HCT116 (cell line): Measurements from ENCODE around the gene ZSWIM8. TPM values are rescaled to one million over a fixed set of nuclear protein-coding genes. Genes with fewer than 3 reads are reported as not detected.

Experiments used
- ATAC-seq: fragments of 200-7000 bp; cut with Tn5 transposase; 2 replicates; pipeline ENCODE4 v1.9.1; 2020; ENCODE audit warnings: mild to moderate bottlenecking, moderate library complexity
- BruUV-seq: library from RNA; stranded (reverse); fragments of 400-500 nt; replicated peaks from 2 replicates; lab custom pipeline; 2021; lab: Mats Ljungman, UMichigan
- CTCF ChIA-PET: fragments of 300-600 bp; sonication (Branson Sonifier 250); formaldehyde crosslinking; loops from one replicate; lab custom pipeline; 2021; ENCODE audit warnings: antibody characterized with exemption; lab: Charles Lee
- POLR2A ChIA-PET: fragments of 300-600, 350-600 bp; sonication (Branson Sonifier 250); formaldehyde crosslinking; loops from one replicate; lab custom pipeline; 2021; ENCODE audit warnings: antibody characterized with exemption; lab: Charles Lee
- RAD21 ChIA-PET, 2 experiments: fragments of 300-600 bp; sonication (Branson Sonifier 250); formaldehyde crosslinking; loops; one replicate each; lab custom pipeline; 2023; ENCODE audit warnings: low total read pairs in 2 of 2; ENCODE audit not compliant: uncharacterized antibody in 2 of 2, unreplicated experiment in 2 of 2, low non-redundant PET in 1 of 2; lab: Charles Lee
- DNase-seq: peaks from one replicate; pipeline ENCODE4 v3.0.0-alpha.2; 2010; ENCODE audit warnings: low read depth, low spot score
- H2AFZ ChIP-seq: fragments of 200-600 bp; shearing (Covaris generic), sonication (generic); 2 replicates; pipeline ENCODE4 v1.6.1; 2017; ENCODE audit warnings: low read depth, mixed run types, mixed read lengths, antibody characterized with exemption, low read length; ENCODE audit not compliant: poor library complexity, severe bottlenecking
- H3K27ac ChIP-seq: 2 replicates; pipeline ENCODE4 v1.5.1; 2012; ENCODE audit warnings: low read depth, low read length
- H3K27me3 ChIP-seq: fragments of 200-600 bp; sonication (generic); 2 replicates; pipeline ENCODE4 v1.6.1; 2016; ENCODE audit warnings: mixed run types, low read length, mixed read lengths; ENCODE audit not compliant: insufficient read depth
- H3K36me3 ChIP-seq, 2 experiments: fragments of 200-500 bp in 1 of 2; fragments of 200-600 bp in 1 of 2; sonication (Bioruptor generic) in 1 of 2; sonication (generic) in 1 of 2; 2 replicates each; pipeline versions ENCODE4 v1.5.1 to v1.6.1; 2014 to 2016; ENCODE audit warnings: low read length in 2 of 2, inconsistent platforms in 1 of 2, mixed read lengths in 1 of 2, mixed run types in 1 of 2; ENCODE audit not compliant: insufficient read depth in 2 of 2, control insufficient read depth in 1 of 2
- H3K4me1 ChIP-seq, 2 experiments: fragments of 200-600 bp in 1 of 2; sonication (generic) in 1 of 2; 2 replicates each; pipeline versions ENCODE4 v1.5.1 to v1.6.1; 2012 to 2017; ENCODE audit warnings: low read length in 2 of 2, inconsistent platforms in 1 of 2, mild to moderate bottlenecking in 1 of 2, mixed read lengths in 1 of 2, mixed run types in 1 of 2, moderate library complexity in 1 of 2; ENCODE audit not compliant: insufficient read depth in 2 of 2, control insufficient read depth in 1 of 2
- H3K4me2 ChIP-seq: fragments of 200-600 bp; sonication (generic); 2 replicates; pipeline ENCODE4 v1.6.1; 2017; ENCODE audit warnings: mixed run types, low read length, mixed read lengths
- H3K4me3 ChIP-seq, 2 experiments: fragments of 200-600 bp in 1 of 2; sonication (generic) in 1 of 2; replicated peaks in 1 of 2; 2 replicates each; pipeline ENCODE4 v1.5.1; 2011 to 2016; ENCODE audit warnings: low read length in 2 of 2, control low read depth in 1 of 2, low read depth in 1 of 2, mild to moderate bottlenecking in 1 of 2, mixed read lengths in 1 of 2, mixed run types in 1 of 2
- H3K79me2 ChIP-seq: fragments of 200-600 bp; sonication (generic); 2 replicates; pipeline ENCODE4 v1.6.1; 2017; ENCODE audit warnings: mild to moderate bottlenecking, mixed run types, low read length, moderate library complexity, mixed read lengths; ENCODE audit not compliant: insufficient read depth
- H3K9ac ChIP-seq: fragments of 200-600 bp; sonication (generic); 2 replicates; pipeline ENCODE4 v1.6.1; 2016; ENCODE audit warnings: low read length, mixed read lengths
- H3K9me2 ChIP-seq: fragments of 200-600 bp; sonication (generic), shearing (Covaris generic); 2 replicates; pipeline ENCODE4 v1.6.1; 2017; ENCODE audit warnings: mixed run types, mild to moderate bottlenecking, moderate library complexity; ENCODE audit not compliant: insufficient read depth
- H3K9me3 ChIP-seq, 2 experiments: fragments of 200-500 bp in 1 of 2; fragments of 200-600 bp in 1 of 2; sonication (Bioruptor generic) in 1 of 2; sonication (generic) in 1 of 2; 2 replicates each; pipeline ENCODE4 v1.6.1; 2014 to 2017; ENCODE audit warnings: low read length in 2 of 2, mixed read lengths in 2 of 2, inconsistent platforms in 1 of 2, low read depth in 1 of 2, mild to moderate bottlenecking in 1 of 2, mixed run types in 1 of 2, moderate library complexity in 1 of 2; ENCODE audit not compliant: control insufficient read depth in 1 of 2, insufficient read depth in 1 of 2
- H4K20me1 ChIP-seq: fragments of 200-600 bp; sonication (generic), shearing (Covaris generic); 2 replicates; pipeline ENCODE4 v1.6.1; 2017; ENCODE audit warnings: mixed run types, mild to moderate bottlenecking, moderate library complexity; ENCODE audit not compliant: insufficient read depth
- CBX3 ChIP-seq: IDR thresholded peaks from 2 replicates; pipeline ENCODE4 v1.6.1; 2012; ENCODE audit warnings: low read depth
- CEBPB ChIP-seq: IDR thresholded peaks from 2 replicates; pipeline ENCODE4 v1.6.1; 2012; ENCODE audit warnings: low read depth
- EGR1 ChIP-seq: IDR thresholded peaks from 2 replicates; pipeline ENCODE4 v1.6.1; 2012; ENCODE audit warnings: low read depth
- ELF1 ChIP-seq: IDR thresholded peaks from 2 replicates; pipeline ENCODE4 v1.6.1; 2012; ENCODE audit warnings: low read depth, borderline replicate concordance
- EZH2 ChIP-seq: fragments of 200-600 bp; sonication (generic); IDR thresholded peaks from 2 replicates; pipeline ENCODE4 v1.6.1; 2017; ENCODE audit warnings: antibody characterized with exemption, mixed run types
- FOSL1 ChIP-seq: IDR thresholded peaks from 2 replicates; pipeline ENCODE4 v1.6.1; 2012; ENCODE audit warnings: low read depth
- JUND ChIP-seq: IDR thresholded peaks from 2 replicates; pipeline ENCODE4 v1.6.1; 2012
- MAX ChIP-seq: IDR thresholded peaks from 2 replicates; pipeline ENCODE4 v1.6.1; 2012
- POLR2A ChIP-seq: IDR thresholded peaks from 2 replicates; pipeline ENCODE4 v1.7.0; 2011; ENCODE audit warnings: borderline replicate concordance; ENCODE audit not compliant: insufficient read depth, insufficient read length; ENCODE audit errors: extremely low read depth
- POLR2AphosphoS5 ChIP-seq: IDR thresholded peaks from 2 replicates; pipeline ENCODE4 v1.6.1; 2011; ENCODE audit warnings: mild to moderate bottlenecking, low read depth, low read length, moderate library complexity
- RAD21 ChIP-seq: IDR thresholded peaks from 2 replicates; pipeline ENCODE4 v1.6.1; 2012; ENCODE audit warnings: low read depth, mild to moderate bottlenecking
- SP1 ChIP-seq: IDR thresholded peaks from 2 replicates; pipeline ENCODE4 v1.6.1; 2012; ENCODE audit warnings: low read depth
- SRF ChIP-seq: IDR thresholded peaks from 2 replicates; pipeline ENCODE4 v1.6.1; 2012; ENCODE audit warnings: low read depth
- TCF7L2 ChIP-seq: IDR thresholded peaks from 2 replicates; pipeline ENCODE4 v1.7.0; 2011; ENCODE audit warnings: borderline replicate concordance, inconsistent platforms; ENCODE audit not compliant: insufficient read depth, insufficient read length; ENCODE audit errors: extremely low read depth
- YY1 ChIP-seq: IDR thresholded peaks from 2 replicates; pipeline ENCODE4 v1.6.1; 2011; ENCODE audit warnings: low read length, low read depth, moderate library complexity, mild to moderate bottlenecking; ENCODE audit not compliant: insufficient replicate concordance; ENCODE audit errors: extremely low read depth
- ZBTB33 ChIP-seq: IDR thresholded peaks from 2 replicates; pipeline ENCODE4 v1.6.1; 2011; ENCODE audit warnings: mild to moderate bottlenecking, low read length, moderate library complexity; ENCODE audit not compliant: insufficient replicate concordance; ENCODE audit errors: extremely low read depth
- ZFX ChIP-seq: fragments of 450-650 bp; IDR thresholded peaks from 2 replicates; pipeline ENCODE4 v1.6.1; 2017
- intact Hi-C: fragments of 100-400 bp; cut with micrococcal nuclease; formaldehyde crosslinking; loops from 2 replicates; pipeline ENCODE4 v1.10.0; 2022
- total RNA-seq: library from RNA; stranded (reverse); gene quantifications from one replicate; pipeline ENCODE4 v1.2.1, GENCODE V29; 2021; ENCODE audit not compliant: unreplicated experiment
- TF ChIP-seq, protein P1 (sequence below): IDR thresholded peaks from 2 replicates; pipeline ENCODE4 v1.6.1; 2012

The ZSWIM8 gene
- total RNA-seq, 1 experiment from 2014 or later = 49.9 TPM

DNA sequence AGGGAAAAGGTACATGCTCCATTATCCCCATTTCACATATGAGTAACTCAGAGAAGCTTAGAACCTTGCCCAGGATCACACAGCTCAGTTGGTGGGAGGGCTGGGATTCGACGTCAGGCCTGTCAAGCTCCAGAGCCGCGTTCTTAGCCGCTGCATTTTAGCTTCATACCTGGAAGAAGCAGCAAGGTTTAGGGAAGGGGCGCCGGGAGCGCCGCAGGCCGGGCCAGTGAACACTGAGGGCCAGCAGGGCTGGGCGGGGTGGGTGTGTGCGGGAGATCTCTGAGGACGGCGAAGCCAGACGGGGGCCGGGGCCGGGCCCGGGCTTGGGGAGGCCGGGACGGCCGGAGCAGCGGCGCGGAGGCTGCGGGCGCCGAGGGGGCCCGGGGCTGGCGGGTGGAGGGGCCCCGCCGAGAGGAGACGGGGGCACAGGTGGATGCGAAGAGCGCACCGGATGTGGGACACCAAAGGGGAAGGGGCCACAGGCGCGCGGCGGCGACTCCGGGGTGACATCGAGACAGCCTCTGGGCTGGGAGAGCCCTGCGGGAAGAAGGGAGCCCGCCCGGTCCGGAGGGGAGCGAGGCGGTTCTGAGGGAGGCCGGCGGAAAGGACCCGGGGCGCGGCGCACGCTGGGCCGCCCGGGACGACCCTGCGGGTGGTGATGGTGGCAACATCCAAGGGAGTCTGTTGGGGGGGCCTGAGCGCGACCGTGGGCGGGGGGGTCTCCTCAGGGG is 25.5 kb downstream of the ZSWIM8 start:
- CTCF ChIA-PET = no interaction called here
- H3K27ac ChIP-seq = peak overlapping the region; percentile 89
- TF ChIP-seq SRF (no peak), POLR2AphosphoS5 (no peak), MAX (no peak), SP1 (no peak), POLR2A (no peak), YY1 (no peak), FOSL1 (no peak), ZFX (no peak), ELF1 (no peak)
- TF ChIP-seq, all 23 proteins: peak for 0
- DNase-seq = no peak
- Histone ChIP-seq H3K4me3 (peak overlapping the region; percentile 71 to 81), H3K9me3 (no peaks in the 10 kb centered on the region), H4K20me1 (no peaks in the 10 kb centered on the region), H3K36me3 (peaks cover 3 to 19% of the 10 kb centered on the region in 2 experiments; a peak in 2 of 4 replicates), H3K9me2 (no peaks in the 10 kb centered on the region), H3K27me3 (no peaks in the 10 kb centered on the region), H3K79me2 (peaks cover 5% of the 10 kb centered on the region; the same call in 1 of the 2 replicates), H2AFZ (no peak overlapping the region), H3K4me1 (peaks cover 4 to 26% of the 10 kb centered on the region in 2 experiments; a peak in 3 of 4 replicates), H3K4me2 (peak overlapping the region; percentile 77), H3K9ac (peak overlapping the region; percentile 78)
- peak; percentile 45 for ATAC-seq
- BruUV-seq = no TSS peak
- RAD21 ChIA-PET = no interaction called here
- POLR2A ChIA-PET = interaction anchor here (0.7 to 1.4 kb wide), 2 partner anchors 25 to 39 kb away, joined by 3 read pairs; a partner anchor contains a TSS
- intact Hi-C loops = no loop called here

GRCh38 chr10:73812657-73813056 is 27.3 kb downstream of the ZSWIM8 start:
- DNase-seq (no peak), ATAC-seq (no peak)
- no TSS peak for BruUV-seq
- intact Hi-C loops = no loop called here
- no peak overlapping the region for H3K9ac ChIP-seq
- ChIA-PET POLR2A (no interaction called here), CTCF (no interaction called here), RAD21 (no interaction called here)
- no peak overlapping the region for H3K4me3 ChIP-seq
- H3K79me2 ChIP-seq = 0 out of 2 replicates have a peak, but pooled peaks cover 5% of the 10 kb centered on the region
- H3K4me2 ChIP-seq = peak overlapping the region; percentile 53; the same call in 1 of the 2 replicates
- no peak overlapping the region for H3K27ac ChIP-seq
- no peak for TF ChIP-seq EZH2
- no peak for TF ChIP-seq JUND
- no peak for TF ChIP-seq EGR1
- TF ChIP-seq ELF1 = no peak
- no peak for TF ChIP-seq RAD21
- TF ChIP-seq TCF7L2 = no peak
- no peak for TF ChIP-seq CEBPB
- no peak for TF ChIP-seq FOSL1
- TF ChIP-seq SRF = no peak
- no peak for TF ChIP-seq ZFX
- no peak for TF ChIP-seq CBX3
- TF ChIP-seq YY1 = no peak
- no peak for TF ChIP-seq ZBTB33
- TF ChIP-seq, protein P1, sequence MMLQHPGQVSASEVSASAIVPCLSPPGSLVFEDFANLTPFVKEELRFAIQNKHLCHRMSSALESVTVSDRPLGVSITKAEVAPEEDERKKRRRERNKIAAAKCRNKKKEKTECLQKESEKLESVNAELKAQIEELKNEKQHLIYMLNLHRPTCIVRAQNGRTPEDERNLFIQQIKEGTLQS = no peak
- H2AFZ ChIP-seq = no peak overlapping the region
- peaks cover 10 to 18% of the 10 kb centered on the region in 2 experiments; a peak in 3 of 4 replicates for H3K36me3 ChIP-seq
- H3K9me3 ChIP-seq = no peaks in the 10 kb centered on the region
- no peaks in the 10 kb centered on the region for H4K20me1 ChIP-seq
- H3K4me1 ChIP-seq = peaks cover 4 to 26% of the 10 kb centered on the region in 2 experiments; a peak in 3 of 4 replicates
- H3K9me2 ChIP-seq = no peaks in the 10 kb centered on the region
- H3K27me3 ChIP-seq = no peaks in the 10 kb centered on the region
